COLO829 (cell line): ENCODE measurements around the gene ELF1.
A peak's percentile ranks its signal among the peaks of the same experiment; 100 is the strongest.

Experiments
- DNase-seq: peaks from one replicate; pipeline ENCODE4 v3.0.0; 2012; ENCODE audit warnings: low spot score

Gene ELF1

DNA sequence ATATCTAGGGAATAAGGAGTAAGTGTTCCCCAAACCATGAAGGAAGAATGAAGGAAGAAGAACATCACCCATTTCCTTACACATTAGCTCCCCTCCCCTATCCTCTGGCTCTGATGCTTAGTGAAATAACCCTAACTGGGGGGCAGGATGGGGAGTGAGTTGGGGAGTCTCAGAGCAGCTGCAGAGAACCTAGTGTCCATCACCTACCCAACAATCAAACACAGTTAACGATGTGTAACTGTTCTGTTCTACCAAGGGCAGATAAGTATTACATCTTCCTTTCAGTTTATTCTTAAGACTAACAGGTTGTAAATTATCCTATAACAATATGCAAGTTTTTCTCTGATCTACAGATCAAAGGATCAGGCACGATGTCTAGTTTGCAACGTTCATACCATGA lies 12.8 kb downstream of the ELF1 start:
- no peak for DNase-seq

- DNase-seq, result no peak
These were observed 13.4 kb downstream of the ELF1 start for GRCh38 chr13:41005704-41006103.

DNA sequence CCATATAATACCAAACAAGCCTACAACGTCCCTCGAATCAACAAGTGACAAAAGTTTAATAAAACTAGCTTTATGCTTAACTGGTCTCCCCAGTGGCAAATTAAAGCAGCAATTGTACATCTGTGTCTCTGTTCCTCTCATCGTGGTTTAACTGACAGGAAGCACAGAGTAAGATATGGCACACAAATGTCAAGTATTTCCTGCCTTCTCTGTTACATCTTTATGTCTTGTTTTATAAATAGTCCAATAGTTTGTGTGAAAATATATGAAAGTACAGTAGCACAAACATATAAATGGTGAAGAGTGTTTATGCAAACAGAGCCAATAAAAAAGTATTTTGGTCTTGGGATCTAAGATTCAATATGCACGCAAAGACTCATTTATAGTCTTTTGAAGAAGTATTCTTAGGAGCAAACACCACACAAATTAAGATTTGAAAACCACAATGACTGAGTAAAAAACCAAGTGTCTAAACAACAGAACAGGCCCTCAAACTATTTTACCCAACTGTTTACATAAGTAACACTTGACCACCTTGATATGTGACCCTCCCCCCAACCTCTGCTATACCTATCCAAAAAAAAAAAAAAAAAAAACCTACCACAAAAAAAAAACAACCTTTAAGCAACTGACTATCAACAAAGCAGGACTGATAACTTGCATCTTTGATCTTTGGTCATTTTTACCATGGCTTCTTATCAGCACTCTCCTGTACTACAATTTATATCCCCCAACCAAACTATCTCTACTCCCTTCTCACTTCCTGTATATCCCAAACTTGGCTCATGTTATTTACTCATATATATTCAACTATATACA lies 14.0 kb downstream of the ELF1 start:
- DNase-seq, result peak; percentile 31

DNA sequence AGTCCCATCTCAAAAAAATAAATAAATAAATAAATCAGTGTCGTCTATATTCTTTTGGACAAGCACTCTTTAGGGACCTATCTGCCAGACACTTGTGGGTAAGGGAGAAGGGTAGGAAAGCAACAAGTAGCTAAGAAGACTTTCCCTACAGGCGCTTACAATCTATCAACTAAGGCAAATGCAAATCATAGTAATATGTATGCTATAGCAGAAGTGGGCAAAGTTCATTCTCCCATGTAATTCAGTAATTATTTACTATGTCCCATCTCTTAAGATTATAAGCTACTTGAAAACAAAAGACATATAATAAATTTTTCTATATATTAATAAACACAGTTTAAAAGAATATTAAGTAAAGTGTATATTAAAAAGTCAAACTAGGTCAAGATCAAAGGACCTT lies 16.5 kb downstream of the ELF1 start:
- DNase-seq, result no peak

DNA sequence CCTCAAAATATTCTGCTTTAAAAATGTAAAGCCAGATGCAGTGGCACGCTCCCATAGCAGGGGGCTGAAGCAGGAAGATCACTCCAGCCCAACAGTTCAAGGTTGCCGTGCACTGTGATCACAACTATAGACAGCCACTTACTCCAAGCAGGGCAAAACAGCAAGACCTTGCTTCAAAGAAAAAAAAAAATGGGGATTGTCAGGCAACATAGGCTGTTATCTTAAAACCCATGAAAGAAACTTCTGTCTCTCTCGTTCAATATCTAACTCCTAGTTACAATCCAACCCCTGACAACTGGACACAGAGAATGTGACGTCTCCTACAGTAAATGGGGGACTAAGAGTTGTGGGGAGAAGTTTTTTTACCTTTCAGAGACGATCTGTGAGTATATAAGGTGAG lies 17.4 kb downstream of the ELF1 start:
- DNase-seq, result no peak

GRCh38 chr13:40999416-40999815 lies 19.7 kb downstream of the ELF1 start:
- no peak for DNase-seq

DNA sequence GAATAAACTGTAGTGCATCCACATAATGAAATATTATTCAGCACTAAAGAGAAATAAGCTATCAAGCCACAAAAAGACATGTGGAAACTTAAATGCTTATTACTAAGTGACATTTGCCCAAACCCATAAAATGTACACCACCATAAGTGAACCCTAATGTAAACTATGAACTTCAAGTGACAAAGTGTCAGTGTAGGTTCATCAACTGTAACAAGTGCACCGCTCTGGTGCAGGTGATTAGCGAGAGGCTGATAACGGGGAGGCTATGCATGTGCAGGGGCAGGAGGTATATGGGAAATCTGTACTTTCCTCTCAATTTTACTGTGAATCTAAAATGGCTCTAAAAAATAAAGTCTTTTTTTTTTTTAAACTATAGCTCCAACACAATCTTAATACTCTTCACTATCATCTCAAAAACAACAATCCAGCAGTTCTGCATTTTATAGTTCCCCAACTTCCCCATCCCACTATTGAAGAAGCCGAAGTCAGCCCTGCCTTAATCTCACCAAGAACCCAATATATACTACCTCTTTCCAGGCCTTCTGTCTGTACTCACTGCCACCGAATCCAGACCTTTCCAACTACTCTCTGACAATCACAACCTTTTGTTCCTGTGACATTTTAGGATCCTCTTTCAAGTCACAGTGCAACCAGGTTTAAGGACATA lies 22.6 kb downstream of the ELF1 start:
- DNase-seq, result no peak

- no peak for DNase-seq
These were observed 23.1 kb downstream of the ELF1 start for GRCh38 chr13:40995997-40996396.

DNA sequence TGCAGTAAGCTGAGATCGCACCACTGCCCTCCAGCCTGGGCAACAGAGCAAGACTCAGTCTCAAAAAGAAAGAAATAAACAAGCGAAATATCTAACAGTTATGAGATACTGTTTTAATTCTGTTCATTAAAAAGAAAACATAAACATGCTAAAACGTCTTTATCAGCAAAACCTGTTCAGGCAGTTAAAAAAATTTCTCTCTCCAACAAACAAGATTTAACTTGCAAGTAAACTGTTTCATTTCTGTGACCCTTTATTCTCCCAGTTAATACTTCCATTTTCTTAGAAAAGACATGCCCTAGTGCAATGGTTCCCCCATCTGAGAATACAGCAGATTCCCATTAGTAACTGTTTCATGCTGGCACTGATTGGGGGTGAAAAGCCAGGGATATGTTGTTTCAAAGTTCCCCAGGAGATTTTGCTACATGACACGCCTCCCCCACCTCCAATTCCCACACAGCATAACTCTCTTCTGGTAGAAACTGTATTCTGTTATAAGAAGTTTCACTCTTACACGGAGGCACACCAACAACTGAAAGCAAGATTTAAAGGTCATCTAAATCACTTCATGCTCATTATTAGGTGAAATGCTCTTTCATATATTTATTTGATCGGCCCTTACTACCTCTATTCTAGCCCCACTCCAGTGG lies 24.4 kb downstream of the ELF1 start:
- no peak for DNase-seq

DNA sequence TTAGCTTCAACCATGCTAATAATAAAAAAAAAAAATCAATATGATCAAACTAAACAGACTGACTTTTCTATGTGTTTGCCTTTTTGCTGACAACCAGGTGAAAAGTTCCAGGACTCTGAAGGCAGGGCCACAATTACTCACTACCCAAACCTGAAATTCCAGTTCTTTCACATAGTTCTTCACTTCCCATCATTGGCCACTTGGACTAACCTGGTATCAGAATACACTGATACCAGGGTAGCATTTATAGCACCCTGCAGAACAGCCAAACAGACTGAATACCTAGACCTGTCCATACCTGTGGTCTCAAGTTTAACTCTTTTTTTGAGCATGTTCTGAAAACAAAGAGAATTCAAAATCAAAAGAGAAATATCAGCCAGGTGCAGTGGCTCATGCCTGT lies 25.1 kb downstream of the ELF1 start:
- no peak for DNase-seq

GRCh38 chr13:40992678-40993518 lies 26.2 kb downstream of the ELF1 start:
- no peak for DNase-seq

DNA sequence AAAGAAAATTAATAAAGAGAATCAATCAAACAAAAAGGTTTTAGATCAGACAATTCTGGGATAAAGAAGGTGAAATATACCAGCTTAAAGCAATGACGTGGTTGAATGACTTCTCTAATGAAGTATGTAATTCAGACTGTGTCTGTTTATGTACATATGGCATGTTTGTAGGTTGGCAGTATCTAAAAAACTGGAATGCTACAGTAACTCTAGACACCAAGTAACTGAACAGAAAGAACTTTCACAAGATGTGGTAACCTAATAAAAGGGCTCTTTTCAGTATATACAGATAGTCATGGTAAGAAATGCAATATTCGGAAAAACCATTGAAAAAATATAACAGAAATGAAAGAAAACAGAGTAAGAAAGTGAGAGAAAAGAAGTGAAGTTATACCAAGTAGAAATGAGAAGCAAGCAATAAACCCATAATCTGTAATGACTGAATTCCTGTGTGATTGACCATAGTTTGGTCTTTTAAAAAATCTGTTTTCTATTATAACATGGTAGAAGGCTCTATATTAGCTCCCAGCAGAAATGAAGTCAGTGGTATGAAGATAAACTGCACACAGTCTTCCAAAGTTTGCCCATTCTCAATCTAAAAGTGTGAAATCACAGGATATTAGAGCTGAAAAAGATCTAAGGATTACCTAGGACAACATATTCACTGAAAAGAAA lies 31.4 kb downstream of the ELF1 start:
- DNase-seq, result no peak

DNA sequence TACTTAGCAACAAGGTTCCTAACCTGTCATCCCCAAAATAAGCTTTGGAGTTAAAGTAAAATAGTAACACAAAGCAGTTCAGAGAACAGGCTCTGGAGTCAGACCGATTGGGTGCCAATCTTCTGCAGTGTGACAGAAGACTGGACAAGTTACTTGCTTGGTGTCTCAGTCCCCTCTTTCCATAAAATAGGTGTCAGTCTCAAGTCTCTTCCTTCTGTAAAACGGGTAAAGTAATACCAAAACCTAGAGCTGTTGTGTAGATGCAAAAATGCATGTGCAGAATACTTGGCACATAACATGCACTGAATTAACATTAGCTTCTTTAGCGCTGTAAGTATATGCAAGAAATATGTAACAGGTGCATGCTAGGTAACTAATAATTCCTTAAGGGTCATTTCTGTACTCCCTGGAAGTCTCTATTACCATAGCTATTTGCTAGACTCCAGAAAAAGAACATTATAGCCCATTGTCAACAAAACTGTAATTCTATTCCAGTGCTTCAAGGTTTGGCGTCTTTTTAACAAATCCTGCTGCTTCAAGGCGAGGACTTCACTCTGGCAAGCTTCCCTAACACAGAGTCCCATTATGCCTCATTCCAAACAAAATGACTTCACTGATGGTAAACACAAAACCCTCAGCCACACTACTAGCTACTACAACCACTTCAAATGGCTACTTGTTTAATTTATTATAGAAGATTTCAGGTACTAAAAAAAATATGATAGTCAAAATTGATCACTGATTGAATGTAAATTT lies 32.8 kb downstream of the ELF1 start:
- DNase-seq, result no peak

GRCh38 chr13:40985381-40986100 lies 33.6 kb downstream of the ELF1 start:
- DNase-seq, result no peak

GRCh38 chr13:40984668-40985366 lies 34.3 kb downstream of the ELF1 start:
- DNase-seq, result no peak

DNA sequence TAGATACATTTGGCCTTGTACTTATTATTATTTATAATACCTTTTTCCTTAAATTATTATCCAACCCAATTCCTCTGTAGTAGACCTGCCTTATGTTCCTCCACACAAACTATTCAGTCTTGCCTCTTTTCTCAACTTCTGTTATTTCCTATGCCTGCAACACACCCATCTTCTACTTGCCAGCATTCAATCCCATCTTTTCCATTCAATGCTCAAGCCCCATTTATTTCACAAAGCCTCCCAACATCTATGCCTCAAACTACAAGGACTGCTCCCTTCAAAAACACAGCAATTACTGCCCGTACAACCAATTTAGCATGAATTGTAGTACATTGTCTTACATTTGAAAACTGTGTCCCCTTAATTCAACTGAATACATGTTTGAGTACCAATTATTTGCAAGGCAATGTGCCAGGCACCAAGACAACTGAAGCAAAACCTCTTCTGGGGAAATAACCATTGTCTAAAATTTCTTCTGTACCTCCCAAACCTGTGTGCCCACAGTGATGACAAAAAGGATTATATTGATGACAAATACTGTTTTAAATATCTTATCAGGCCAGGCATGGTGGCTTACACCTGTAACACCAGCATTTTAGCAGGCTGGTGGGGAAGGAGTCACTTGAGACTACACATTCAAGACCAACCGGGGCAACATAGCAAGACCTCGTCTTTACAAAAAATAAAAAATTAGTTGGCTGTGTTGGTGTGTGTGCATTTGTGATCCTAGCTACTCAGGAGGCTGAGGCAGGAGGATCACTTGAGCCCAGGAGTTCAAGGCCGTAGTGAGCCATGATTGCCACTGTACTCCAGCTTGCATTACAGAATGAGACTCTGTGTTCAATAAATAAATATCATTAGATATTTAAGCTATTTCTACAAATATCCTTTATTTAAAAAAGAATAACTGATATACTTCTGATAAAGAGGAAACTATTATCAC lies 35.1 kb downstream of the ELF1 start:
- no peak for DNase-seq

- DNase-seq, result no peak
These were observed 35.9 kb downstream of the ELF1 start for GRCh38 chr13:40983259-40983658.

DNA sequence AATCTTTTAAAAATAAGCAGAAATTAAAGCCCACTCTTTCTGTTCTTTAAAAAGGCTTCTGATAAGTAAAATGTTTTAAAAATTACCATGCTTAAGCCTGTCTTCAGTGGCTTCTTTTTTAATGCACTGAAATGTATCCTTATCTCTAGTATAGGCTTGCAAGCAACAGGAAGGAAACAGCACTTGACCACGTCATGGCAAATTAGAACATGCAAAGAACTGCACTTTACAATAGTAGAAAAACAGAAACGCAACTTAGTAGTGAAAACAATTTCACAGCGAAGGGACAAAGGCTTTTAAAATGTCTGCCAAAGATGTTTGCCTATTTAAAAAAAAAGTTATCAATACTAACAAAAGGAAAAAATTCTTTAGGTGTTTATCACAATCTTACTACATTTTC lies 36.3 kb downstream of the ELF1 start:
- peak; percentile 46 for DNase-seq

GRCh38 chr13:40981949-40982348 lies 37.2 kb downstream of the ELF1 start:
- no peak for DNase-seq
